HG02763 (cell line): Measurements from ENCODE around the gene NDUFB3.
"Not testable (repeated sequence)": the region's sequence is repeated elsewhere in the genome, so short reads cannot be mapped to it uniquely, and the experiment has no call there.

ENCODE experiments used
- ATAC-seq: cut with Tn5 transposase; IDR thresholded peaks from one replicate; pipeline ENCODE4 v1.9.1; 2021; ENCODE audit warnings: mild to moderate bottlenecking, moderate library complexity; ENCODE audit not compliant: unreplicated experiment

NDUFB3 gene

GRCh38 chr2:201071479-201072200 is at the start of gene NDUFB3, which contains the start of gene HYCC2:
Gene NDUFB3 (plus strand): TSS chr2:201072001. CDS start chr2:201078883, 6,882 bp downstream.
Gene HYCC2 (minus strand): TSS chr2:201071671. CDS start chr2:201024009, 47,662 bp downstream.
- peak; percentile 98 for ATAC-seq

- ATAC-seq = no peak
Measured at GRCh38 chr2:201024518-201024917, 47.3 kb upstream of the NDUFB3 start.

GRCh38 chr2:201034355-201034754 is 37.4 kb upstream of the NDUFB3 start:
- ATAC-seq = not testable (repeated sequence)

GRCh38 chr2:201038361-201038760 is 33.4 kb upstream of the NDUFB3 start:
- not testable (repeated sequence) for ATAC-seq

GRCh38 chr2:201038855-201039254 is 32.9 kb upstream of the NDUFB3 start:
- ATAC-seq = no peak

GRCh38 chr2:201040867-201041628 is 30.8 kb upstream of the NDUFB3 start:
- no peak for ATAC-seq

- not testable (repeated sequence) for ATAC-seq
Measured at GRCh38 chr2:201042451-201042850, 29.4 kb upstream of the NDUFB3 start.

GRCh38 chr2:201043050-201043449 is 28.8 kb upstream of the NDUFB3 start:
- ATAC-seq = not testable (repeated sequence)

- no peak for ATAC-seq
Measured at GRCh38 chr2:201046881-201047280, 24.9 kb upstream of the NDUFB3 start.

- no peak for ATAC-seq
Measured at GRCh38 chr2:201049455-201049854, 22.3 kb upstream of the NDUFB3 start.

GRCh38 chr2:201057087-201057521 is 14.7 kb upstream of the NDUFB3 start:
- no peak for ATAC-seq

- ATAC-seq = no peak
Measured at GRCh38 chr2:201057715-201058248, 14.0 kb upstream of the NDUFB3 start.

- ATAC-seq = no peak
Measured at GRCh38 chr2:201058914-201059313, 12.9 kb upstream of the NDUFB3 start.

GRCh38 chr2:201059961-201060755 is 11.6 kb upstream of the NDUFB3 start:
- ATAC-seq = no peak

GRCh38 chr2:201063516-201063915 is 8.3 kb upstream of the NDUFB3 start:
- ATAC-seq = not testable (repeated sequence)

- ATAC-seq = no peak
Measured at GRCh38 chr2:201064797-201065329, 6.9 kb upstream of the NDUFB3 start.

GRCh38 chr2:201070948-201071478 is 788 bp upstream of the NDUFB3 start:
- peak; percentile 18 for ATAC-seq

GRCh38 chr2:201072201-201072530 is 365 bp downstream of the NDUFB3 start:
- ATAC-seq = no peak

- no peak for ATAC-seq
Measured at GRCh38 chr2:201073071-201073470, 1.3 kb downstream of the NDUFB3 start.

GRCh38 chr2:201074996-201075395 is 3.2 kb downstream of the NDUFB3 start:
- ATAC-seq = no peak
